ENCODE data around the gene MRPS34. TPM values are rescaled to one million over a fixed set of nuclear protein-coding genes. Genes with fewer than 3 reads are reported as not detected.

MRPS34 gene
- total RNA-seq, 4 donors from 2014 or later = 34.1 to 62.4 (median 57.2) TPM

GRCh38 chr16:1743376-1744337 lies 29.3 kb downstream of the MRPS34 start:
- TF ChIP-seq CTCF (IDR thresholded peaks at IDR 0.05; ENCODE audit: low read depth) = no peak

- no peak for TF ChIP-seq CTCF (IDR thresholded peaks at IDR 0.05; ENCODE audit: low read depth)
Observed at GRCh38 chr16:1741553-1742165, 31.3 kb downstream of the MRPS34 start.

- no peak for TF ChIP-seq CTCF (IDR thresholded peaks at IDR 0.05; ENCODE audit: low read depth)
Observed at GRCh38 chr16:1740781-1741490, 32.0 kb downstream of the MRPS34 start.

GRCh38 chr16:1740234-1740633 lies 32.7 kb downstream of the MRPS34 start:
- TF ChIP-seq CTCF (IDR thresholded peaks at IDR 0.05; ENCODE audit: low read depth) = no peak

- TF ChIP-seq CTCF (IDR thresholded peaks at IDR 0.05; ENCODE audit: low read depth) = no peak
Observed at GRCh38 chr16:1734816-1735215, 38.1 kb downstream of the MRPS34 start.

GRCh38 chr16:1734123-1734522 lies 38.8 kb downstream of the MRPS34 start:
- no peak for TF ChIP-seq CTCF (IDR thresholded peaks at IDR 0.05; ENCODE audit: low read depth)

- TF ChIP-seq CTCF (IDR thresholded peaks at IDR 0.05; ENCODE audit: low read depth) = no peak
Observed at GRCh38 chr16:1732071-1732470, 40.9 kb downstream of the MRPS34 start.

All from subcutaneous adipose tissue (tissue), 4 donors.